Measurements from ENCODE around the gene TIRAP.

Gene TIRAP

DNA sequence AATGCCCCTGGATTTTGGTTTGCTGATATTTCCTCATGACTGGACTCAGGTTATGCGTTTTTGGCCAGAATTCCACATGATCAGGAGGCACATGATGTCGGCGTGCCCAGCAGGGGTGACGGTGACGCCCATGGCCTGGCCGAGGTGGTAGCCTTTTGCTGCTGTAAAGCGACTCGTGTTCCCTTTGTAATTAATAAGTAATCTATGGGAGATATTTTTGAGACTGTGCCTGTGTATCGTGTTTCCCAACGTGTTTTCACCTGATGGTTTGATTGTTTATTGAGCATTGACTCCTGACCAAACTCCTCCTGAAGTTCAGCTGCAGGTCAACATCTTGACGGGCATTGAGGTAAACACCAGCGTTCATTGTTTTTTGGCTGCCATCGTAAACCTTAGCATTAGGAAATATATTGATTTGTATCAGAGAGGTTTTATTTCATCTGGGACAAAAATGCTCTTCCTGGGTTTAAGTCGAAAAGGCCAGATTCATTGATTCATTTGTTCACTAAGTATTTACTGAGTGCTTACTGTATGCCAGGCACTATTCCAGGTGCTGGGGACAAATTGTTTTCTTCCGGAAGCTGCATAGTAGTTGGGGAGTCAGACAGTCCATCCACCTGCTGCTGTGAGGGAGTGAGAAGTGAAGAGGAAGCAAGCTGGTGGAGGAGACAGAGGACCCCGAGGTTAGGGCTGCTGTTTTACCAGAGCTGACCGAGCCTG, 44.5 kb downstream of the TIRAP start:
- no peak for DNase-seq (ENCODE audit: low read depth)

DNA sequence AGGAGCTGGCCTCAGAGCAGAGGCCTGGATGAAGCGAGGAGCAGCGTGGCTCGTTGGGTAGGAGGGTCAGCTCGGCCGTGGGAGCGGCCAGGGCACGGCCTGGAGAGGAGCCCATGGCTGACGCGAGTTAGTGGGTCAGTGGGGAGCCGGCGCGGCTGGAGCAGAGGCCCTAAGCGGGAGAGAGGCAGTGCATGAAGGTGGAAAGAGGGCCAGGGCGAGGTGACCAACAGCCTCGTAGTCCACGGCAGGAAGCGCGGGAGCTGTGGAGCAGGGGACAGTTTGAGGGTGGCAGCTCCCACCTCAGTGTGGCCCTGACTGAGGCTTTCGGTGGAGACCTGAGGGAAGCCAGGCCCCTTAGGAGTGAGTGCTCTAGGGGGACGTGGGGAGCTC, 45.1 kb downstream of the TIRAP start:
- no peak for DNase-seq (ENCODE audit: low read depth)

GRCh38 chr11:126328444-126328843, 45.6 kb downstream of the TIRAP start:
- no peak for DNase-seq (ENCODE audit: low read depth)

DNA sequence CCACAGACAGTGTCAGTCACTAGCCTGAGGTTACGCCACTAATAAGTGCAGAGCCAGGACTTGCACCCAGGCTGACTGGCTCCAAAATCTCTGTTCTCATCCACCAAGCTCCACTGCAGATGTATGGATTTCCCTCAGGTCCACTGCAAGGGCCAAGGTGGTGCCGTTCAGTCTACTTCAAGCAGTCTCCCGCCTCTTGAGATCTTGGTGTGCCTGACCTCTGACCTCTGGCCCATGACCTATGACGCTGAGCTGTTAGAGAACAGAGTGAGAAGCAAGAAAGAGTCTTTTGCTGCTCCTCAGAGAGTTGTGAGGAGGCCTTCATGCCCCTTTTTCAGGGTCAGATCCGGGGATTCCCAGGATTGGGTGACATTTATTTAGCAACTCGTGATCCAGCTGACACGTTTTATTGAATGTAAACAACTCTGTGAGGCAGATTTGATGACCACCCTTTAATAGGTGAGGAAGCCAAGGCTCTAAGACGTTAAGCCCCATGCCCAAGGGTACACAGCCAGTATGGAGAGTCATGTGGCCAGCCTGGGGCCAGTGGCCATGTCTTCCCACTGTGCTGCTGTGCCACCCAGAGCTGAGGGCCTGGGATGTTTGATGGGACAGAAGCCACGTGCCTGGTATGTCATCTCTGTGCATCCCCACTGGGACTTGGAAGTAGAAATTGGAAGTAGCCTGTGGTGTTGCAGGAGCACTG, 46.2 kb downstream of the TIRAP start:
- no peak for DNase-seq (ENCODE audit: low read depth)

GRCh38 chr11:126329644-126330211, 46.8 kb downstream of the TIRAP start:
- DNase-seq (ENCODE audit: low read depth) = no peak

GRCh38 chr11:126331286-126331685, 48.4 kb downstream of the TIRAP start:
- no peak for DNase-seq (ENCODE audit: low read depth)

GRCh38 chr11:126332221-126332711, 49.4 kb downstream of the TIRAP start:
- DNase-seq (ENCODE audit: low read depth) = peak; percentile 93

DNA sequence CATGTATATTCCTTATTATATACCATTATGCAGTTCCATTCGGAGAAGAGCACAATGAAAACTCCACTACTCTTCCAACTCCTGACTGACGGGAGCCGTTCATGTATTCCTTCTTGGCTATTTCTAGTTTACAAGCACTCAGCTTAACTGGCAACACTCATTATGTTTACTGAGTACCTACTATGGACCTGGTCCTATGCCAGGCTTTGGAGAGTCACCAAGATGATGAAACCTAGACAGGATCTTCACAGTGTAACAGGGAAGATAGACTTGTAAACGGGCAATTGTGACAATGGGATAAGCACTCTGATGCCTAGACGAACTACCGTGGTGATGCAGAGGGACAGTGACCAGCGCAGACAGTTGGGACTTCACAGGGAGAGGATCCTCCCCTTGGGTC, 50.2 kb downstream of the TIRAP start:
- DNase-seq (ENCODE audit: low read depth) = no peak

DNA sequence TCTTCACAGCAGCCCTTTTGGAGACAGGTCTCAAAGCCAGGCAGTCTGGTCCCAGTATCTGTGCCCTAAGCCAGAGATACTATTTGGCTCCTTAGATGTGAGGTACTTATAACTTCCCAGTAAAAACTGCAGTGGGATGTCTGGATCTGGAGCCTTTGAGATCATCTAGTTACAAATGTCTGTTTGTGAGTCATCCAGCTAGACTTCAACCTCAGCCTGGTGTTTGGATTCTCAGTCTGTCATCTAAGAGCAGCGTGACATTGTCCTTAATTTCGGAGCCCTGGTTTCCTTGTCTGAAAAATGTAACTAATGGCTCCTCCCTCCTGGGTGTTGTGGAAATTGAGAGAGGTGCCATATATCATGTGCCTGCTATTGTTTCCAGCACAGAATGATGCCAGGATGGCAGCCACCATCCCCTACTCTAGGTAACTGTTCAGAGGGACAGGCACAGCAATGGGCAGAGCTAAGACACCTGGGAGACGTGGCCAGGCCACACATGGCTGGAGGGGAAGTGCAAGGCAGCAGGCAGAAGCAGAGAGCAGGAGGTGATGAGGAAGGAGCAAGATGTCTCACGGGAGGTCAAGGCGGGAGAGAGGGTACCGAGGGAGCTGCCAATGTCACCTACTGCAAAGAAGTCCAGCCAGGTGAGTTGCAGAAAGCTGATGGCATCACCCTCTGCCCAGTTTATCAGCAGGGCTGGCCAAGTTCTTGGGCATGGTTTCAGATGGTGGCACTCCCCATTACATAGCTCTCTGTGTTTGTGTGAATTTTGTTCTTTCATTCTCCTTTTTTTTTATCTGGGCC, 52.0 kb downstream of the TIRAP start:
- DNase-seq (ENCODE audit: low read depth) = peak; percentile 86

GRCh38 chr11:126335463-126335760, 52.5 kb downstream of the TIRAP start:
- DNase-seq (ENCODE audit: low read depth) = no peak

DNA sequence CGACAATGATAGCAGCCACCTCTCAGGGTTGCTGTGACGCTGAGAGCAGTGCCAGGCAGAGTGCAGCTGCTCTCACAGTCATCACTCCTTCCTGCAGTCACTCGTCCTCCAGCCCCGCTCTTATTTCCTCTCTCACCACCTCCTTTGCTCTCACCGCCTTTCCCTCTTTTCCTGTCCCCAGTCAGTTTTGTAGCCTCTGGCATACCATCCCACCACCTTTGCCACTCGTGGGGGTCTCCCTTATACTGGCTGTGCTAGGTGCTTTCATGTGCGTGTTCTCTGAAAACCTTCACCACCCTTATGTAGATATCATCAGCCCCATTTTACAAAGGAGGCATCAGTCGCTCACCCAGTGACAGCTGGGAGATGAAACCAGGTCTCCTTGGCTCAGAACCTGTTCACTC, 53.2 kb downstream of the TIRAP start:
- DNase-seq (ENCODE audit: low read depth) = no peak

DNA sequence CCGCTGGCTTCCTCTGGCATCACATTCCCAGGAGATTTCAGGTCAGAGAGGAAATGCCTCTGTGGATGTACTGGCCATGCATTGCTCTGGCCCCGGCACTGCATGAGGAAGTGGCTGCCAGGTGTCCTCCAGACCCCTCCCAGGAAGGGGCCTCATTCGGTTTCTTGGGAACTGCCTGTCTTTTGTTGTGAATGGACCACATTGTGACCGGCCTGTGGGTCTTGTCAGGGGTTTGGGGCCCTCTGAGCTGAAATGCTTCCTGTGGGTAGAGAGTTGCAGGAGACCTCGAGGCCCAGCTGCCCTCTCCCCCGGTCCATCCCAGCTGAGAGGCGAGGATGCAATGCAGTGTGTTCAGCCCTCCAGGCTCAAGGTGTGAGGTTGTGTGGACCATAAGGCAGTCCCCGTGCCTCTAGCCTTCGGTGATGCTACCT, 53.8 kb downstream of the TIRAP start:
- no peak for DNase-seq (ENCODE audit: low read depth)

GRCh38 chr11:126337126-126337473, 54.2 kb downstream of the TIRAP start:
- no peak for DNase-seq (ENCODE audit: low read depth)

DNA sequence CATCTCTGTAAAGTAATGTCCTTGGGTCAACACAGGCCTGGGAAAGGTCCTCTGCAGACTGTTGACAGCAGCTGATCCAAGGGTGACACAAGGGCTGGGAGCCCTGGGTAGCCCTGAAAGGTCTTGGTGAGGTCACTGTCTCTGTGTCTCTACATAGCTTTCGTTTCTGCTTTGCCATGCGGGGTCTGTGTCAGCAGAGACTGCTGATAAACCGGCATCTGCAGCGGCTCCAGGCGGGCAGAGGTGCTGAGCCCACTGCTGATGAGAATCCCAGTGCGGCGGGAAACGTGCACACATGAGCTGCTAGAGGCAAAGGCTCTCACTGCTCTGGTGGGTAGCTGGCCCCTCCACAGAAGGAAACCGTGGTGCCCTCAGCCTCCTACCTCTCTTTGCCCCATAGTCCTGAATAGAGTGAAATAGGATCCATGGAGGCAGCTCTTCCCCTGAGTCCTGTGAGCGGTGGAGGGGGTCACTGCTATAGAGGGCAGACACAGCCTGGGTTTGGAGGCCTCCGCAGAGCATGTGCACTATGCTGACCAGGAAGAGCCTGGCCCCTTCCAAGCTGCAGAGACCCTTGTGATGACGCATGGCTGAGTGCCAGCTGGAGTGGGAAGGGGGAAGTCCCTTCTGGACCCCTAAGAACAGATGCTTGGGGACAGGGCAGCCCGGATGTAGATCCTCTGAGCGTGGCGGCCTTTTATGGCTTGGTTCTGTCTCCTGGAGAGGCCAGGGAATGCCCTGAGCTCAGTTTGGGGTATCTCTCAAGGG, 54.8 kb downstream of the TIRAP start:
- DNase-seq (ENCODE audit: low read depth) = no peak

GRCh38 chr11:126338346-126339055, 55.6 kb downstream of the TIRAP start:
- no peak for DNase-seq (ENCODE audit: low read depth)

DNA sequence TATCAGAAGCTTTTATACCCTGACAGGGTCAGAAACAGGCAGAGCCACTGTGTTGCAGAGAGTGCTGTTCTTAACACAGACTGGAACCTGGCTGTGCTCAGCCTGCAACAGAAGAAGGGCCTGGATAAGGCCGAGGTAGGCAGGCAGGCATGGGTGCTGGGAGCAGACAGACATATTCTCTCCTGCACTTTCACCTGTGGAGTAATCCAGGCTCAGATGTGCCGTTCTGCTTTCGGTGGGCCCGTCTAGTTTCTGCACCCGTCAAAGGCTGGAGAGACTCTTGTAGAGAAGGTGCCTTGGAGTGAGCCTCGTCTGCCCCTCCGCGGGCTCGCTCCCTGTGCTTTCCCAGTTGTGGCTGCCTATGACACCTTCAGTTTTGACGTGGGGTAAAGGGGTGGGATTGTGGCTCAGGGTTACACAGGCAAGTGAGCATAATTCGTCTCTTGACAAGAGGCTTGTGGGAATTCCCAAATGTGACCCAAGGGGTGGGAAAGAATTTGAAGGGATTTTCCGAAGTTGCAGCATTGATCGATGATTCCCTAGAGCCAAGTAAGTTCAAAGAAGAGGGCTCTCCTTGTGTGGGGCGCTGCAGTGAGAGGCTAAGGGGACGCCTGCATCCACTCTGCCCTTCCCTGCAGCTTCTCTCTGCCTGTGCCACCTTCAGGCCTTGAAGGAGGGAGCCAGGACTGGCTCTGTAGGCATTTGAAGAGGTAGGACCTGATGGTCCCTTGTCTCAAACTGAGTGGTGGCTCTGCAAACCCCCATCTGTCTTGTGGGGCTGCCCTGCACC, 56.4 kb downstream of the TIRAP start:
- DNase-seq (ENCODE audit: low read depth) = no peak

- peak; percentile 64 for DNase-seq (ENCODE audit: low read depth)
Measured at GRCh38 chr11:126339863-126340434, 57.1 kb downstream of the TIRAP start.

DNA sequence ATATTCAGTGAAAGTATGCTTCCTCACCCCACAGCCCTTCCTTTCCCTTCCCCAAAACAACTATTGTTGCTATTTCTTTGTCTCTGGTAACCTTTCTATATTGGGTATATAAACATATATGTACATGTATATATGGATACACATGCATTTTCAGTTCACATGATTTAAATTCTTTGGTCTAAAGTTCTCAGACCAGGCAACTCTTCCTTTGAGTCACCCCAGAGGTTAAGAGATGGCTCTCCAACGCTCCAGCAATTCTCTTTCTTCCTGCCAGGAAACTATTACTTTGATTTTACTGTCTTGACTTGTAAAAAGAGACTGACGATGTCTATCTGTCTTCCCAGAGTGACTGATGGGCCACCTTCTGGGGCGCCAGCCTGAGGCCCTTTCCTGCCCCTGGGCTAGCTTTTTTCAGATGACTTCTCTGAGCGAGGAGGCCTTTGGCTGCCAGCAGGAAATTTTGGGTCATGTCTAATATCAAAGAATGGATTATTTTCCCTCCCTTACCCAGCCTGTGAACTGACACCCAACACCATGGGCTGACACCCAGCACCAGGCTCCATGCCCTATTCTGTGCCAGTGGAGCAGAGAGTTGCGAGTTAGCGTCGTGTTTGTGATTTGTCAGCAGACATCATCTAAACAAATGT, 58.2 kb downstream of the TIRAP start:
- peak; percentile 33 for DNase-seq (ENCODE audit: low read depth)

GRCh38 chr11:126341760-126342161, 58.9 kb downstream of the TIRAP start:
- DNase-seq (ENCODE audit: low read depth) = peak; percentile 95

- DNase-seq (ENCODE audit: low read depth) = no peak
Measured at GRCh38 chr11:126343051-126343450, 60.2 kb downstream of the TIRAP start.

Data from EH (cell line).